Myocyte (in vitro differentiated cells): ENCODE data around the gene RAD50. TPM values are rescaled to one million over a fixed set of nuclear protein-coding genes. Genes with fewer than 3 reads are reported as not detected.
"Not testable (repeated sequence)": the region's sequence is repeated elsewhere in the genome, so short reads cannot be mapped to it uniquely, and the experiment has no call there.

Experiments used
- DNase-seq: peaks from one replicate; pipeline ENCODE4 v3.0.0-alpha.2; 2012; ENCODE audit warnings: low read depth
- total RNA-seq: library from RNA; depleted of rRNA; stranded (reverse); fragments of >200 nt; gene quantifications from 2 replicates; pipeline ENCODE4 v1.2.3, GENCODE V29; 2014

The RAD50 gene
- total RNA-seq, 1 donor from 2014 or later, result 25.9 TPM

DNA sequence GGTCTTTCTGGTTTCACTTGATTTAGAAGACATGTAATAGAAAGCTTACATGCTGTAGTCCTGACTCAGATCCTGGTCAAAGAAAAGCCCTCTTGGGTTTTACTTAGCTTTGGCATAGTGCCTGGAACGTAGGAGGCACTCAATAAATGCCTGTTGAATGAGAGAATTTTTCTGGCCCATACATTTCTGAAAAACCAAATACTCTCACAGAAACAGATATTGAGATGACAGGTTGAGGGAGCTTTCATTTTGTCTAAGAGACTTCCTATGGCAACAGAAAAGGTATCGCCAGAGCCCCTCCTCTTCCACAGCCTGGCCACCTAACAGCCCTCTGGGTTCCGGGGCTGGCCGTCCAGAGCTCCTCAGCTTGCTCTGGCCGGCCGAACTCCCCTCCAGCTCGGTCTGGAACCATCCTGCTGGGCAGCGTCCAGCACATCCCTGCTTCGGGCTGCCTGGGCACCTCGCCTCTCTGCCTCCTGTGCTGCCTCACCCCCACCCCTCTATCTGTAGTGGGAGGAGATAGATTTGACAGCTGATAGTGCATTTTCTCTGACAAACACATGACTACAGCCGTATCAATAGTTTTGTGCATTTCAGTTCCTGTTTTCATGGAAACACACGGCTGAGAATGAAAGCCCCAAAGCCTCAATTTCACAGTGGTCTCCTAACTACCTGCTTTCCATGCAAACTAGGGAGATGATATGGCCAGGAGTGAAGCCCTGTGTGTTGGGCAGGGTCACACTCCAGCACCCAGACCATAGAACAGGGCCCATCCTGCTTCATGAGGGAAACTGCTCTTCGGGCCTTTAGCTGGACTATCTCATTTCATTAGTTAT lies 118.1 kb downstream of the RAD50 start:
- DNase-seq, result peak; percentile 83

- DNase-seq, result no peak
These were observed 119.3 kb downstream of the RAD50 start for GRCh38 chr5:132675936-132676689.

DNA sequence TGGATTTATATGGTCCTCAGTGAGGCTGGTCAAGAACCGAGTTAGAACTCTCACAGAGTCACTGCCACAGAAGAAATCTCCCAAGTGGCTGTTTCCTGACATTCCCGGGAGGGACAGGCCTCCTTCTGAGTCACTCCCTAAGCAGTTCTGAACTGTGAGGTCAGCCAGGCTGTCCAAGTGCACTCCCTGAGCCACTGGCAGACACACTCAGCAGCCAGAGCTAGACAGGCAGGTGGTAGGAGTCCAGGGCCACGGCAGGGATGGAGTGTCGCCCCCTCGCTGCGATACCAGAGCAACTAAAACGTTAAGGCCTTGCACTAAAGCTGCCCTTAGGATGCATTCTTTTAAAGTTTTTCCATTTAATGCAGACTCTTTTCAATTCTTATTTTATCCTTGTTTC lies 120.4 kb downstream of the RAD50 start:
- DNase-seq, result peak; percentile 89

DNA sequence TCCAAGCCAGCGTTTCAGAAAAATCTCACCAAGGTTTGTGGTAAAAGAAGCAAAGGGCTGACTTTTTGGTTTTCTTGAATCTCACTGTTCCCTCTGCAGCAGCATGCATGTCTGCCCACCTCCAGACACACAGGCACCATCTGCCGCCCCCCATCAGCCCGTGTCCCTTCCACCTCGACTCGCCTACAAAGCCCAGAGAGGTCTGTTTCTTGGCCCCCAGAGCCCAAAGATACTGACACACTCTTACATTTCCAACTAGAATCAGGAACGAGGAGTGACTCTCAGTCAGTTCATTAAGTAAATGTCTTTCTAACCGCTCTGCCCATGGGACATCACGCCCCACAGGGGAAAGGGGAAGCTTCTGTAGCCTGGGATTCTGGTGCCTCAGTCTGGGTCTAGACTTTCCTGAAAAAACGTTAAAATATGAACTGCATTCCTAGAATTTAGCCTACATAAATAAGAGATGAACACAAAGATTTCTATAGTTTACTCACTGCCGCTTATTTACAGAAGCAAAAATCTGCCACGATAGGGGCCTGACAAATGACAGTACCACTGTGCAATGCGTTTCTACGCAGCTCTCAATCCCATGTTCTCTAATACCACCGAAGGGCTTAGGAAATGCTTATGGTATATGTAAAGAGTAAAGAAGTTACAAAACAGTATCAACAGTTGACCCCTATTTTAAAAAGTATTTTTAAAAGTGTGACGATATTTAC lies 121.1 kb downstream of the RAD50 start:
- DNase-seq, result no peak

GRCh38 chr5:132678735-132679134 lies 122.0 kb downstream of the RAD50 start:
- no peak for DNase-seq

- no peak for DNase-seq
These were observed 122.4 kb downstream of the RAD50 start for GRCh38 chr5:132679166-132679565.

GRCh38 chr5:132679717-132680380 lies 123.1 kb downstream of the RAD50 start:
- no peak for DNase-seq

- DNase-seq, result no peak
These were observed 124.2 kb downstream of the RAD50 start for GRCh38 chr5:132680780-132681475.

DNA sequence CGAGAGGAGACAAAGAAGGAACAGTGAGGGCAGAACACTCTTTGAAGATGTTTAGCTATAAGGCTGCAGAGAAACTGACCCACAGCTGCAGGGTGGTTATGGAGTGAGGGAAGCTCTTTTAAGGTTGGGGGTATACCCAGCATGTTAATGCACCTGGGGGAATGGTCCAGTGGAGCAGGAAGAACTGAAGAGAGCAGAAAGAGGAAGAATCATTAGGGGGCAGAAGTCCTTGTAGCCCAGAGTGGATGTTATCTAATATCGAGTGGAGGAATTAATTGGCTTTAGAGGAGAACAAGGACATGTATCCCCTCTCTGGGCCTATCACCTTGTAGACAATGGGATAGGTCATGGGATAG lies 124.7 kb downstream of the RAD50 start:
- no peak for DNase-seq

GRCh38 chr5:132681983-132682382 lies 125.2 kb downstream of the RAD50 start:
- DNase-seq, result no peak

- no peak for DNase-seq
These were observed 127.7 kb downstream of the RAD50 start for GRCh38 chr5:132684491-132684890.

DNA sequence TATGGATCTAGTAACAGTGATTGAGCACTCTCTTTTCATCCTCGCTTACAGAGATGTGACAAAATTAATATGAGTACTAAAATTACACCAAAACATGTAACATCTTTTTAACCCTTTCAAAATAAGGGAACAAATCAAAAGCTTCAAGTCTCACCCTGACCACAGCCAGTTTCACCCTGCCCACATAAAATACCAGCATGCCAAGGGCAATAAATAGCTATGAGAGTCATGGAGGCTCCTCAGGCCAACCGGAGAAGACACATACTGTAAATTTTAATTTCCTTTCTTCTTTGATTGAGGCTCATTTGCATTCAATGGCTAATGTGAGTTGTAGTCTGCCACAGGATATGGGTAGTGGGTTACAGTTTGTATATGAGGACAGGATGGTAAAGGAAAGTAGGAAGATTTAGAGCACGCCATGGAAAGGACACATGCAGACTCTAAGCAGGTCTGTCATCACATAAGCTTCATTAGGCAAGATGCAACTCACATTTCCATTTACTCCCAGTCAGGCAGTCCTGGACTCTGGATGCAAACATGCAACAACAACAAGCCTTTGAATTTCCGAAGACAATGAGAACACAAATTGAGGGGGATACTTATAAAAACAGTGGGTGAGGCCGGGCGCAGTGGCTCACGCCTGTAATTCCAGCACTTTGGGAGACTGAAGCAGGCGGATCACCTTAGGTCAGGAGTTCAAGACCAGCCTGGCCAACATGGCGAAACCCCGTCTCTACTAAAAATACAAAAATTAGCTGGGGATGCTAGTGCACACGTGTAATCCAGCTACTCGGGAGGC lies 128.3 kb downstream of the RAD50 start:
- DNase-seq, result peak; percentile 61

GRCh38 chr5:132686193-132686592 lies 129.4 kb downstream of the RAD50 start:
- no peak for DNase-seq

DNA sequence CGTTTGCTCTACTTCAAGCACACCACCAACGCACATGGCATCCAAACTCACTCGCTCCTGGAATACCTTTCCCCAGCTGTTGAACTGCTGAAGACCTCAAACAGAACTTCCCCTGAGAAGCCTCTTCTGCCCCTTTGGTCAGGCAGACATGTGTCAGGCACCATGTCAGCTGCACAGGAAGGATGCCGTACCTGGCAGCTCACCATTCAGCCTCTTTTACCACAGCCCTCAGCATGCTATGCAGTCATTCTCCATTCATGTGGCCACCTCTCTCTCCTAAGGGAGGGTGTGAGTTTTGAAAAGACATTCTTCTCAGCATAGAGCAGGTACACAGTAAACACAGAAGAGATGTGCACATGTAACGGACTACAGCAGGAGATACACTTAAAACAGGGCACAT lies 131.2 kb downstream of the RAD50 start:
- DNase-seq, result no peak

GRCh38 chr5:132688536-132689339 lies 132.0 kb downstream of the RAD50 start:
- DNase-seq, result no peak

GRCh38 chr5:132689513-132689912 lies 132.7 kb downstream of the RAD50 start:
- DNase-seq, result no peak

DNA sequence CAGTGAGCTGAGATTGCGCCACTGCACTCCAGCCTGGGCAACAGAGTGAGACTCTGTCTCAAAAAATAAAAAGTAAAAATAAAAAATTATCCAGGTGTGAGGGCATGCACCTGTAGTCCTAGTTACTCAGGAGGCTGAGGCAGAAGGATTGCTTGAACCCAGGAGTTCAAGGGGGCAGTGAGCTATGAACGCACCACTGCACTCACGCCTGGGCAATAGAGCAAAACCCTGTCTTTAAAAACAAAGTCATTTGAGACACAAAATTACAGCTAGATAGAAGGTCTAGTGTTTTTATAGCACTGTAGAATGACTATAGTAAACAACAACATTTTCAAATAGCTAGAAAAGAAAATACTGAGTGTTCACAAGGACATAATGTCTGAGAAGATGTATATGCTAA lies 133.4 kb downstream of the RAD50 start:
- no peak for DNase-seq

DNA sequence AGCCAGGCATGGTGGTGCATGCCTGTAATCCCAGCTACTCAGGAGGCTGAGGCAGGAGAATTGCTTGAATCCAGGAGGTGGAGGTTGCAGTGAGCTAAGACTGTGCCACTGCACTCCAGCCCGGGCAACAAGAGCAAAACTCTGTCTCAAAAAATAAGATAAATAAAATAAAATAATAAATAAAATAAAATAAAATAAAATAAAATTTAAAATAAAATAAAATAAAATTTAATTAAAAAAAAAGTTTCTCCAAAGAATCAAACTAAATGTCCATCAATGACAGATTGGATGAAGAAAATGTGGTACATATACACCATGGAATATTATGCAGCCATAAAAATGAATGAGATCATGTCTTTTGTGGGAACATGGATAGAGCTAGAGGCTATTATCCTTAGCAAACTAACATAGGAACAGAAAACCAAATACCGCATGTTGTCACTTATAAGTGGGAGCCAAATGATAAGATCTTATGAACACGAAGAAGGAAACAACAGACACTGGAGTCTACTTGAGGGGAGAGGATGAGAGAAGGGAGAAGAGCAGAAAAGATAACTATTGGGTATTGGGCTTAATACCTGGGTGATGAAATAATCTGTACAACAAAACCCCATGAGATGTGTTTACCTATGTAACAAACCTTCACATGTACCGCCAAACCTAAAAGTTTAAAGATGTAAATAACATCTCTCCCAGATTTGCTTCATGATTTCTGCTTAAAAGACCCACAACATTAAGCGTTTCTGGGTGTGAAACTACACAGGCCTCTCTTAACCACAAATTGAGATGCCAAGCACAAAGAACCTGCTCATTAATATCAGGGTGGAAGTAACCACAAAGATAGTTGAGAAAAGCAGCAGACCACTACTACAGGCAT lies 135.2 kb downstream of the RAD50 start:
- not testable (repeated sequence) for DNase-seq
